Activated CD8-positive, alpha-beta memory T cell treated with anti-CD3 and anti-CD28 coated beads, Interleukin-2, amount 50 U/mL, for 24 hours (primary cell): ENCODE results near the gene ADORA1.

Experiments used
- DNase-seq: peaks from one replicate; pipeline ENCODE4 v3.0.0-alpha.2; 2020; ENCODE audit errors: extremely low read depth

Gene ADORA1

DNA sequence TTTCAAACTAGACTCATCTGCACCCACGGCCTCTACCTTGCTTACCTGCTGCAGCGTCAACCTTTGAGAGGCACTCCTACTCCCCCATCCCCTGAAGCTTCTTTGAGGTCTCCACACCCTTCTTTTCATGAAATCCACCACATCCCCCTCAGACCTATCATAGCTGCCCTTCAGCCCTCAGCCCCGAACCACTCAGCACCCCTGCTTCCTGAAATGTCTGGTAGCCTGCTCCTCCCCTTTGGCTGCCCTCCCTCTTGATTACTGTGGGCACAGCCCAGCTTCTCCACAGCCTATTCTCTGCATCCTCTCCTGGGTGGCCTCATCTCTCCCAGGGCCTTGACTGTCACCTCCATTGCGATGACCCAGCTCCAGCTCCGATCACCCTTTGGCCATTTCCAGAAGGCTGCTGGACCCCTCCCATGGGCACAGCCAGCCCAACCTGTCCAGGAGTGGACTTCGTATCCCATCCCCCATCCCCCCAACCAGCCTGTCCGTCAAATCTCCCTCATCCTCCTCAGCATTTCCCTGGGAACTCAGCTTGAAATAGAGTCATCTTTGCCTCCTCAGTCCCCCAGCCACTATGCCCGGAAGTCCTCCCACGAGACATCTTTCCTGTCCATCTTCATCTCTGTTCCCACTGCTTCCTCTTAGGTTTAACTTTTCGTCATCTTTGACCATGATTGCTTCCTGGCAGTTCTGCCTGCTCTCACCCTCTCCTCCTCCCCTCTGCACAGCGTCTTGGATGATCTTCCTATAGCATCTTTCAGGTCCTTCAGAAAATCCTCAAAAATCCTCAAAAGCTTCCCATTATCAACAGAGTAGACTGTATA, 6.1 kb upstream of the ADORA1 start:
- DNase-seq: no peak

DNA sequence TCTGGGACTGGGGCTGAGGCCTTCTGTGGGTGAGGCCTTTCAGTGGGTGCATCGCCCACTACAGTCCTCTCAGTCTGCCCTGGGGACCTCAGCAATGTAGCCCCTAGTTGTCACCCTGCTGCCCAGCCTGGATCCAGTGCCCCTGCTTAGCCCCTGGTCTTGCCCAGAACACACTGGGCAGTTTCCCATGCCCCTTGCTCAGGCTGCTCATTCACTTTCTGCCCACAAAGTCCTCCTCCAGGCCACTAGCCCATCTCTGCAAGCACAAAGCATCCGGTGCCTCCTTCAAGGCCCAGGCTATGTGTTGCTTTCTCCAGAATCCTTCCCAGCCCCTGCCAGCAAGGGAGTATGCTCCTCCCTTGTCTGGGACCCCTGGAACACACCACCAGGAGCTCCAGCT, 5.4 kb upstream of the ADORA1 start:
- DNase-seq: no peak

DNA sequence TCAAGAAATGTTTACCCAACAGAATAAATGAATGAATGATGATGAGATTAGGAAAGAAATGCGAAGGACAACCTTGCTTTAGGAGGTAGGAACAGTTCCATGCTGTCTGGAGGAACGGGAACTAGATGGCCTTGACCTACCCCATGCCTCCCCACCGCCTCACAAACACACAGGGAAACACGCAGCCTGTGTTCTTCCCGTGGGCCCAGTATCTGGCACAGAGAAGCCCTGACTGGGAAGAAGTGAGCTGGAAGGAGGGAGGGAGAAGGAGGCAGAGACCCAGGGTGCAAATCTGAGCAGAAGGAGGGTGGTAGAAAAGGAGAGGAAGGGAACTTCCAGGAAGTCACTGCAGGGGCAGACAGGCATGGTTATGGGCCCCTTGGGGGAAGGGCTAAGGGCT, 3.5 kb upstream of the ADORA1 start:
- no peak for DNase-seq

DNA sequence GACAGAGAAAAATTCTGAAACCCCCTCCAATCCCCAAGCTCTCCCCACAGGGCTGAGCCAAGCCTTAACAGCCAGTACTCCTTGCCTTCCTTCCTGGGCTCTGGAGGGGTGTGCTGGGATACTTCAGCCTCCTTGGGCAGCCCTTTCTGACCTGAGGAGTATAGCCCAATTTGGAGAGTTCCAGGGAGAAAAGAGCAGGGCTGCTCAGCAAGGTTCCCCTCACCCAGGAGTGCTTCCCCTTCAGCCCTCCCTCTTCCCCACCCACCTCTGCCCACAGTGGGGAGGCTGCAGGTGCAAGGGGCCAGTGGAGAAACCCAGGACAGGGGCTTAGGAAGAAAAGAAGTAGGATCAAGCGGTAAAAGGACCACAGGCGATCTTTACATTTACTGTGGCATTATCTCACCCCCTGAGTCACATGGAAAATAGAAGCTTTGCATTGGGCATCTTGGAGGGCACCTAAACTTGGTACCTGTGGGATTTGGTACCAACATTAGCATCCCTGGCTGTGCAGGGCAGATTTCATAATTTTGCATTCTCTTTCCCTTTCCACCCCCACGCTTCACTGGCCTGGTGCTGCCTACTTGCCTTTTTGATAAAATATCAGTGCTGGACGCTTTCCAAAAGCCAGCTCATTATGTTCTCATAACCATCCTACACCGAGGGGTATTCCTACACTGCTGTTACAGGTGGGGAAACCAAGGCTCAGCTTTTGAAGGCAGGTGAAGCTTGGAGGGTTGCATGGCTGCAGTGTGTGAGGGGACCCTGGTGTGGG, 2.8 kb upstream of the ADORA1 start:
- DNase-seq: no peak

DNA sequence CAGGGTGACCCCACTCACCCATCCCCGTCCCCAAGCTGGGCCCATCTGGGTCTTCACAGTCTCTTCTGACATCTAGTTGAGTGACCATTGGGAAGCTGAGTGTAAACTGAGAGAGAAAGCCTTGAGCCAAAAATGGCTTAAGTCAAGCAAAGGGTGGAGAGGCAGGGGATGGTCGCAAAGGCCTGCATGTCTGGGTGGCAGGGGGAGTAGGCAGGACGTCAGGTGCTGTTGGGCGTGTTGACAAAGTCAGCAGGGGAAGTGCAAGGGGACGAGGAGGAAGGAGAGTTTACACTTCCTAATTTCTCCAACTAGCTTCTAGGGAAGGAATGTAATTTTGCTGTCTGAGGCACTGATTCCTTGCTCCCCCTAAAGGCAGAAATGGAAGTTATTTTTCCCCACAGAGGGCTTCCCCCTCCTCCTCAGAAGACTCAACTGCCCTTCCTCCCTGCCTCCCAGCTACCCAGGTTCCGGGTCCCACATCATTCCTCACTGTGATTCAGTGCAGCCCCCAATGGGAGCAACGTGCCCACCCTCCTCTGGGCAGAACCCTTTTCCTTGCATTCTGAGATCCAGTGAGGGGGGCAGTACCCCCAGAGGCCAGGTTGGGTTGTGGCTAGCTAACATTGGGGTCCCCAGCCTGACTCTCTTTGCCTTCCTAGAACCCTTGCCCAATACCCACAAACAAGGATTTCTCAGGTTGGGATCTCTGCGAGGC, 1.2 kb upstream of the ADORA1 start:
- DNase-seq: no peak

DNA sequence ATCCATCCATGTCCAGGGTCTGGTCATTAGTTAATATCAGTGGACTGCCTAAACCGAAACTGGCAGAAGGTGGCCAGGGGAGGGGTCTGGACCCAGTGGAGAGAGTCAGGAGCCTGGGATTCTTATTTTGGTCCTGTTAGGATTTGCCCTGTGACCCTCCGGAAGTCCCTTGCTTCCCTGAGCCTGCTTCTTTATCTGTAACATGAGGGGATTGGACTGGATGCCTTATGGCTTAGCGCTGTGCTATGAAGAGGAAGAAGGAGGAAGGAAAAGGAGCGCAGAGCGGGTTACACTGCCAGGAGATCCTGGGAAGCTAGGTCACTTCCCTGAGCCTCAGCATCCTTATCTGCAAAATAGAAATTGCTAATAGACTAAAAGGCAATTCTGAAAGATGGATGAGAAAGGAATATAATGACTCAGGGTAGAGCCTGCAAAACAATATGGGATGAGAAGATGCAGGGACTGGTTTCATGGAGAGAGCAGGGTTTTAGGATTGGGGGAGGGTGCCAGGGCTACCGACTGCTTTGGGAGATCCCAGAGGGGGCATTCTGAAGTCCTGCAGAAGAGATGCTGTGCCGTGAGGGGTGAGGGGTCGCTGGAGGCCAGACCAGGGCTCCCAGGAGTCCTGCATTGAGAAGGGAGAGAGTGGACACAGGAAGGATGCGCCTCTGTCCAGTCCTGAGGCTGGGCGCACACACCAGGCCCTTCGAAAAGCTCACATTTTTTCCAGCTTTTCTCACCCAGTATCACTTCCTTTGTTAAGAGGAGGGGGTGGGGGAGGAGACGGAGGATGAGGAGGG, 460 bp upstream of the ADORA1 start:
- DNase-seq: no peak

DNA sequence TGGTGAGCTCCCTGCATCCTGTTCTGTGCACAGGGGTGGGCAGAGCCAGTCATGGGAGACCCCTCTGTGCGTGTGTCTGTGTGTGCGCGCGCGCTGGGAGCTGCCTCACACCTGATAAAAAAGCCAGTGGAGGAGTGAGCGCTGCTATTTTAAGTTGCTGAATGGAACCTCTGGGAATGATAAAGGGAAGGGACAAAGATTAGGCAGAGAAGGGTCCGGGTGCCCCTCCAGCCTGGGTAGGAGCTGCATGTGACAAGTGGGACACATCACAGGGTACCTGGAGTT, 847 bp downstream of the ADORA1 start:
- no peak for DNase-seq

DNA sequence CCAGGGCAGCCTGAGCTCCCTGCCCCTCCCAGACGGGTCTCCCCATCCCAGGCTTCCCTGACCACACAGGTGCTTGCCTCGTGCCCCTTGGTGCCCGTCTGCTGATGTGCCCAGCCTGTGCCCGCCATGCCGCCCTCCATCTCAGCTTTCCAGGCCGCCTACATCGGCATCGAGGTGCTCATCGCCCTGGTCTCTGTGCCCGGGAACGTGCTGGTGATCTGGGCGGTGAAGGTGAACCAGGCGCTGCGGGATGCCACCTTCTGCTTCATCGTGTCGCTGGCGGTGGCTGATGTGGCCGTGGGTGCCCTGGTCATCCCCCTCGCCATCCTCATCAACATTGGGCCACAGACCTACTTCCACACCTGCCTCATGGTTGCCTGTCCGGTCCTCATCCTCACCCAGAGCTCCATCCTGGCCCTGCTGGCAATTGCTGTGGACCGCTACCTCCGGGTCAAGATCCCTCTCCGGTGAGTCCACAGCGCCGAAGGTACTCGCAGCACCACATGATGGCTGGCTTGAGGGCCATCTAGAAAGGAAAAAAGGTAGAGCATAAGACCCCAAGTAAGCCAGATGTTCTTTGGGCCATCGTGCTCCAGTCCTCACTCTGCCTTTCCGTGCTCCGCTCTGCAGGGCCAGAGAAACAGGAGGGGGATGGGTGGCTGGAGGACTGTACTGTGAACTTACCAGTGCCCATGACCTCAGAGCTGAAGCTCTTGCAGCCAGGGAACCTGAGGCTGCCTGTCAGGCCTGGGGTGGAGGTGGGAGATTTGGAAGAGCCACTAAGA, 1.4 kb downstream of the ADORA1 start:
- DNase-seq: no peak

DNA sequence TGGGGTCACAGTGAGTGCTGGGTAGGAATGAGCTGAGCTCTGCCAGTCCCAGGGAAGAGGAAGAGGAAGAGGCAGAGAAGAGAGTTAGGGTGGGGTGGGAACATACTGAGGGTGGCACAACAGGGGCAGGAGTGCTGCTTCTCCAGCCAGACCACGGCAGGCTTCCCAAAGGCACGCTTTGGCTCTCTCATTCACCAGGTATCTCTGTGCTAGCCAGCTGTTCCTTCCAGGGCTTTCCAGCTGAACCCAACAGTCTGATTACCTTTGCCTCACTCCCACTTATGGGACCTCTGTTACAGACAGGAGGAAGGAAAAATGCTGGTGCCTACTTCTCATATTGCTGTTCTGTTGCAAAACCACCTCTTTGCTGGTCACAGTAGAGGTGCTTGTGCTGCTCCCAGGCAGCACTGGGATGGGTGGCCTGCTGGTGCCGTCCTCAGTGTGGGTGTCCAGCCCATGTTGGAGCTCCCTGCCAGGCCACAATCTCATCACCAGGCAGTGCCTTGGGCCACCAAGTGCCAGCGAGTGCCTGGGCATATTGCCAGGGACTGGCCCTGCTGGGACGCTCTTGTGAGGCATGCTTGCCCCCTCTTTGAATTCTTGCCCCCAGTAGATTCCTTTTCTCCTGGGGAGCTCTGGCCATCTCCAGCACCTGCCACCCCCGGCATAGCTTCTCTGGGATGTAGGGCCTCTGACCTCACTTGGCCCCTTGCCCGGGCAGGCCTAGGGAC, 2.1 kb downstream of the ADORA1 start:
- no peak for DNase-seq

DNA sequence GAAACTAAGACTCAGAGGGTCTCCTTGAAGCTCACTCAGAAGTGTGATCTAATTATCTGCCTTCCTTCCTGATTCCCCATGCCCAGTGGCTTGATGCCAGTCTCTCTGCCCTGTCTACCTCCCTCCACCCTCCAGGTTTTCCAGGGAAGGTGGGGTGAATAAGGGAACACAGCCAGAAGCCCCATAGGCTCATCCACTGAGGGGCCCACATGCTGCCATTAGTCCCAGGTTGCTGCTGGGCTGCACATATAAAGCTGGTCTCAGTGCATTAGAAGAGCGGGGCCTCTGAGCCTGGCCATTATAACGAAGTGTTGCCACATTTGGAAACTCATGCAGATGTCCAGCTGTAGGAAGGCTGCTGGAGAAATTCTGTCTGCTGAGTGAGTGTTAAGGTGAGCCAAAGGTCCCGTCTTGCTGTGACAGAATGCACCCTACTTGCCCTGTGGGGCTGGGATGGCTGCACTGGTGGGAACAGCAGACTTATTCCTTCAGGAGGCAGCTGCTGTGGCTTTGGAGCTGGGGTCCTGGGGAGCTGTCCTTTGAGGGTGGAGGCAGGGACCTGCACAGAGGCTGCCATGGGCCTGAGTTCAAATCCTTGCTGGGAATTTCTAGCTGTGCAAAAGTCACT, 2.9 kb downstream of the ADORA1 start:
- DNase-seq: no peak

DNA sequence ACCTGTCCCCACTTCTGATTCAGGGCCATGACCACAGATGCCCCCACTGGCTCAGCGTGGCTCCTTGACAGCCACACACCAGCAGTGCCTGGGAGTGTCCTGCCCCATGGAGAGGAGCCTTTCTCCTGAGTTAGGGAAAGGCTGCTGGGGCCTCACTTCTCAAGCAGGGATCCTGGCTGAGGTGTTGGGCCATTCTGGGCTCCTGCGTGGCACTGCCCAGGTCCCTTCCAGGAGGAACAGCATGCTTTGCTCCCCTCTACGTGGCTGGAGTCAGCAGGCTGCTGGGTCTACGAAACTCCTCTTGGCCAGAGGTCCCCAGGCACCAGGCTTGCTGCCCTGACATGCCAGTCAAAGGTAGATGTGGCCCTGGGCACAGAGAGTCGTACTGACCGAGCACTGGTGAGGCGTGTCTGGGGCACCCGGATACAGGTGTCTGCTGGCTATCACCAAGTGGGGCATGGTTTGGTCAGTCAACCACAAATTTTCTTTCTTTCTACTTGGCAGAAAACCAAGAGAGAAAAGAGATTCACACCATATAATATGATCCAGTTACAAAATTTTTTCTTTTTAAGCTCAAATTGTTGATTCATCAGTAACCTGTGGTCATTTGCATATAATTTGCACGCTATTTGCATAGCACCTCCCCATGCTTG, 4.1 kb downstream of the ADORA1 start:
- no peak for DNase-seq

DNA sequence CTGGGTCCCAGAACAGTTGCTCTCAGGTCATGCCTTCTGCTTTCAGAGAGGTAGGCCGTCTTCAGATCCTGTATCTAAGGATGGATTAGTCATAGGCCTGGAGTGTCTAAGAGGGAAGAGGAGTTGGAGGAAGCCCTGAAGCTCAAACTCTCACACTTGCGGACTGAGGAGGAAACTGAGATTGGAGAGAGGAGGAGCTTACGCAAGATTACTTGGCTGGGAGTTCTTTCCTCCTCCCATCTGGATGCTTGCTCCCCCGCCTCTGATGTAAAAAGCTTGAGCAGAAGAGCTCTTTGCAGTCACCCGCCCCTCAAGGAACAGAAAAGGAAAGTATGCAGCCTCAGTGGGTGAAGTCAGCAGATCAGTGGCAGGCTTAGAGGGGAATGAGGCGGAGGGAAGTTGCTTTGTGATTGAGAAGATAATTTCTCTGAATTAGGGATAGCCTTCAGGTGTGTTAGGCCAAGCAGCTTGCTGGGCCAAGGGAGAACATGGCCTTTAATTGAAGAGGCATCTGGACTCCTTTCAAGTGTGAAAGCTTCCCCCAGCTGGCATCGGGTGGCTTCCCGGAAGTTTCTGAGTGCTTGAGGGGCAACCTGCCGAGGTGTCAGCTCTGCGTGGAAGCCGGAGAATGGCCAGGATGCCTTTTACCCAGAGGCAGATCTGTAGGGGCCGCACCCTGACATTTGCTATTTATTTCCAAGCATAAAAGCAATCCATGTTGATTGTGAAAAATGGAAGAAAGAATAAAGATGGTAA, 6.6 kb downstream of the ADORA1 start:
- no peak for DNase-seq

DNA sequence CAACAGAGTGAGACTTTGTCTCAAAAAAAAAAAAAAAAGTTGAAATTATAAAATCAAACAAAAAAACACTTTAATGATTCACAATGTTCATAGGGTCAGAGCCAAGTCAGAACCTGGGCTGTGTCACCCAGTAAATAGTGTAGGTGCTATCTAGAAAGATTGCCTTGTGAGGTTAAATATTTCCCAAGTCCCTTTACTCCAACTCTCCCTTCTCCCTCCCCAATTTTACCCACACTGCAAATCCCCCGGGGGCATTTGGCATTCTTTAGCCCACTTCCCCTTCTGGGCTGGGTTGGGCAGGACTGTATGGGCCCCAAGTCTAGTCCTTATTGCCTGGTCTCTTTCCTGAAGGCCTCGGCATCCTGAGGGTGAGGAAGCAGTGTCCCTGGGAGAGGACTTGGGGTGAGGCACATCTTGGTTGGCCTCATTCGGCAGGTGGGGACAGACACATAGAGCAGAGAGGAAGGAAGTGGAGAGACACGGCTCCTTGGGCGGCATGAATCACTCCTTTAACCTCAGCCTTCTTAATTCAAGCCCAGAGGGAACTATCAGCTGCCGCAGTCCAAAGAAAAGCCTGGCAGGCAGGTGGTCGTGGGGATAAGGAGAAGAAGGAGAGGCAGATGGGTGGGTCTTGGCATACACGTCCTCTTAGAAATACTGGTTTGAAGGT, 8.2 kb downstream of the ADORA1 start:
- no peak for DNase-seq

DNA sequence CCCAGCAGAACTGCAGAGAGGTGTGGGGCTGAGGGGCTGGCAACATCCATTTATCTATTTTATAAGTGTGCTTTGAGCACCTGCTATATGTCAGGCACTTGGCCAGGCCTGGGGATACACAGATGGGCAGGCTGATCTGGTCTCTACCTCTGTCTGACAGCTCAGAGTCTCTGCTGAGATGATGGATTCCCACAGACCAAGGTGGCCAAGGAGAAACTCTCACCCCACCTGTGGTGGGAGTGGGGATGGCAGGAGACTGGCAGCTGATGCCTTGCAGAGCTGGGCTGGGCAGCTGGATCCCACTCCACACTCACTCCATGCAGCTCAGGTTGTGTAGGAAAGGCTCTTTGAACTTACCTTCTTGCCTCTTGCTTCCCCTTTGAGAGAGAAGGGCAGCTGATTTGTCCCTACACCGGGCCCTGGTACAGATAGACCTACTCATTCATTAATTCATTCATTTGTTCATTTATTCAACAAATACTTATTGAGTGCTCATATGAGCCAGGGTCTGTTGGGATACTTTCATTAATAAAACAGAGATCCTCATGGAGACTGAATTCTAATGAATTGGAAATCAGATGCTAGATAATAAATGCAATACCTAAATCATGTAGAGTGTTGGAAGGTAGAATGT, 9.0 kb downstream of the ADORA1 start:
- DNase-seq: no peak

DNA sequence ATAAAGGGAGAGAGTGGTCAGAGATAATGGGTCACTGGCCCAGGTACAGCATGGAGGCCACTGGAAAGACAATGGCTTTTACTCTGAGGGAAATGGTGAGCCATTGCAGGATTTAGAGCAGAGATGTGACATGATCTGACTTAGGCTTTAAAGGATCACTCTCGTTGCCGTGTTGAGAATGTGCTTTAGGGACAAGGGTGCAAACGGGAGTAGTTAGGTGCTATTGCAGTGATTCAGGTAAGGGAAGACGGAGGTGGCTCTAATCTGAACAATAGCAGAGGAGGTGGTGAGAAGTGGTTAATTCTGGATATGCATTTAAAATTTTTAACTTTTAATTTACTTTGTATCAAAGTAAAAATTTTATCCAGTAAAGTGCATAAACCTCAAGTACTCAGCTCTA, 9.8 kb downstream of the ADORA1 start:
- DNase-seq: no peak

DNA sequence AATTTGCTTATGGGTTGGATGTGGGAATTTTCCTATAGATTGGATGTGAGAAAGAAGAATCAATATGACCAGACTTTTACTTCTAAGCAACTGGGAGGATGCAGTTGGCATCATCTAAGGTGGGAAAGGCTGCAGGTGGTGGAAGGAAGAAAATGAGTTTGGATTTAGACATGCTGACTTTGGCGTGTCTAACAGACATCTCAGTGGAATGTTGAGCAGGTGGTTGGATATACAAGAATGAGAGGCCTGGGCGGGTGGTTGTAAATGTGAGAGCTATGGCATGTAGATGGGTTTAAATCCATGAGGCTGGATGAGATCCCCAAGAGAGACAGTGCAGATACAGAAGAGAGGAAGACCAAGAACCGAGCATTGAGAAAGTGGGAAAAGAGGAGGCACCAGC, 10.5 kb downstream of the ADORA1 start:
- DNase-seq: no peak

DNA sequence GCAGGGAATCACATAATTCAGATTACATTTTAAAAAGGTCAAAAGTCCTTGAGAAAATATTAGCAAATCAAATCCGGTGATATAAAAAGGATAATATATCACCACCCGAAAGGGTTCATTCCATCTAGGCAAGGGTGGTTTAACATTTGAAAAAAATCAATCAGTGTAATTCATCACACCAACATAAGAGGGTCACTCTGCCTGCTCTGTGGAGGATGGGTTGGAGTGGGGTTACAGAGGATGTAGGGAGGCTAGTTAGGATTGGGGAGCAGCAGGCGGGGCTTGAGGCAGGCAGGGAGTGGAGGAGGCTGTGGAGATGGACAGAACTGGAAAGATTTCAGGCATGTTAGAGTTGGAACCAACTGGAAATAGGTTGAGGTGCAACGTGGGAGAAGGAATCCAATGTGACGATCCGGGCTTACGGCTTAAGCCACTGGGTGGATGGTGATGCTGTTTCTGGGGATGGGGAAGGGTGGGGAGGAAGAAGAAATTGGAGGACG, 12.5 kb downstream of the ADORA1 start:
- no peak for DNase-seq
